HL-60 (cell line): Measurements from ENCODE around the gene XAB2.

Source experiments
- GABPA ChIP-seq: IDR thresholded peaks from 2 replicates; pipeline ENCODE4 v1.6.1; 2012; ENCODE audit warnings: low read depth
- POLR2AphosphoS5 ChIP-seq: IDR thresholded peaks from 2 replicates; pipeline ENCODE4 v1.6.1; 2012; ENCODE audit warnings: low read depth
- TF ChIP-seq, protein P1 (sequence below): IDR thresholded peaks from one replicate; pipeline ENCODE4 v1.5.1; 2011; ENCODE audit warnings: low read length, control low read depth, inconsistent platforms; ENCODE audit not compliant: insufficient read depth
- TF ChIP-seq, protein P2 (sequence below): IDR thresholded peaks from 2 replicates; pipeline ENCODE4 v1.6.1; 2012; ENCODE audit warnings: low read depth; ENCODE audit not compliant: insufficient replicate concordance

DNA sequence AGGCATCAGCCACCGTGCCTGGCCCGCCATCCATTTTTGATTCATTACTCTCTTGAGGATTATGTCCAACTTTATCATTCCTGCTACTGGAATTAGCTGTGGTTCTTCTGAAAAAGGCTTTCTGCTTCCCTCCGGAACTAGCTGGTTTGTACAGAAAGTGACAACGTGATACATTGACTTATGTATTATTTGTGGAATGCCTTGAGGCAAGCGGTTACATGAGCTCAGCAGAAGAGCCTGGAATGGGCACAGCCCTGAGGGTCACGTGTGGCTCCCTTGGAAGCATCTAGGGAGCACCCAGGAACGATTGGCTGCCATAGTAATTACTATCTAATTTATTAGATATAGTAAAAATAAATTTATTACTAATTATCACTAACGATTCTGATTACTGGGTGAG lies 25.1 kb upstream of the XAB2 start:
- TF ChIP-seq POLR2AphosphoS5: no peak
- TF ChIP-seq, protein P1, sequence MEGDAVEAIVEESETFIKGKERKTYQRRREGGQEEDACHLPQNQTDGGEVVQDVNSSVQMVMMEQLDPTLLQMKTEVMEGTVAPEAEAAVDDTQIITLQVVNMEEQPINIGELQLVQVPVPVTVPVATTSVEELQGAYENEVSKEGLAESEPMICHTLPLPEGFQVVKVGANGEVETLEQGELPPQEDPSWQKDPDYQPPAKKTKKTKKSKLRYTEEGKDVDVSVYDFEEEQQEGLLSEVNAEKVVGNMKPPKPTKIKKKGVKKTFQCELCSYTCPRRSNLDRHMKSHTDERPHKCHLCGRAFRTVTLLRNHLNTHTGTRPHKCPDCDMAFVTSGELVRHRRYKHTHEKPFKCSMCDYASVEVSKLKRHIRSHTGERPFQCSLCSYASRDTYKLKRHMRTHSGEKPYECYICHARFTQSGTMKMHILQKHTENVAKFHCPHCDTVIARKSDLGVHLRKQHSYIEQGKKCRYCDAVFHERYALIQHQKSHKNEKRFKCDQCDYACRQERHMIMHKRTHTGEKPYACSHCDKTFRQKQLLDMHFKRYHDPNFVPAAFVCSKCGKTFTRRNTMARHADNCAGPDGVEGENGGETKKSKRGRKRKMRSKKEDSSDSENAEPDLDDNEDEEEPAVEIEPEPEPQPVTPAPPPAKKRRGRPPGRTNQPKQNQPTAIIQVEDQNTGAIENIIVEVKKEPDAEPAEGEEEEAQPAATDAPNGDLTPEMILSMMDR: no peak
- TF ChIP-seq, protein P2, sequence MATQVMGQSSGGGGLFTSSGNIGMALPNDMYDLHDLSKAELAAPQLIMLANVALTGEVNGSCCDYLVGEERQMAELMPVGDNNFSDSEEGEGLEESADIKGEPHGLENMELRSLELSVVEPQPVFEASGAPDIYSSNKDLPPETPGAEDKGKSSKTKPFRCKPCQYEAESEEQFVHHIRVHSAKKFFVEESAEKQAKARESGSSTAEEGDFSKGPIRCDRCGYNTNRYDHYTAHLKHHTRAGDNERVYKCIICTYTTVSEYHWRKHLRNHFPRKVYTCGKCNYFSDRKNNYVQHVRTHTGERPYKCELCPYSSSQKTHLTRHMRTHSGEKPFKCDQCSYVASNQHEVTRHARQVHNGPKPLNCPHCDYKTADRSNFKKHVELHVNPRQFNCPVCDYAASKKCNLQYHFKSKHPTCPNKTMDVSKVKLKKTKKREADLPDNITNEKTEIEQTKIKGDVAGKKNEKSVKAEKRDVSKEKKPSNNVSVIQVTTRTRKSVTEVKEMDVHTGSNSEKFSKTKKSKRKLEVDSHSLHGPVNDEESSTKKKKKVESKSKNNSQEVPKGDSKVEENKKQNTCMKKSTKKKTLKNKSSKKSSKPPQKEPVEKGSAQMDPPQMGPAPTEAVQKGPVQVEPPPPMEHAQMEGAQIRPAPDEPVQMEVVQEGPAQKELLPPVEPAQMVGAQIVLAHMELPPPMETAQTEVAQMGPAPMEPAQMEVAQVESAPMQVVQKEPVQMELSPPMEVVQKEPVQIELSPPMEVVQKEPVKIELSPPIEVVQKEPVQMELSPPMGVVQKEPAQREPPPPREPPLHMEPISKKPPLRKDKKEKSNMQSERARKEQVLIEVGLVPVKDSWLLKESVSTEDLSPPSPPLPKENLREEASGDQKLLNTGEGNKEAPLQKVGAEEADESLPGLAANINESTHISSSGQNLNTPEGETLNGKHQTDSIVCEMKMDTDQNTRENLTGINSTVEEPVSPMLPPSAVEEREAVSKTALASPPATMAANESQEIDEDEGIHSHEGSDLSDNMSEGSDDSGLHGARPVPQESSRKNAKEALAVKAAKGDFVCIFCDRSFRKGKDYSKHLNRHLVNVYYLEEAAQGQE: no peak
- no peak for TF ChIP-seq GABPA
